ENCODE measurements around the gene SNX20.
A peak's percentile ranks its signal among the peaks of the same experiment; 100 is the strongest.

The SNX20 gene

DNA sequence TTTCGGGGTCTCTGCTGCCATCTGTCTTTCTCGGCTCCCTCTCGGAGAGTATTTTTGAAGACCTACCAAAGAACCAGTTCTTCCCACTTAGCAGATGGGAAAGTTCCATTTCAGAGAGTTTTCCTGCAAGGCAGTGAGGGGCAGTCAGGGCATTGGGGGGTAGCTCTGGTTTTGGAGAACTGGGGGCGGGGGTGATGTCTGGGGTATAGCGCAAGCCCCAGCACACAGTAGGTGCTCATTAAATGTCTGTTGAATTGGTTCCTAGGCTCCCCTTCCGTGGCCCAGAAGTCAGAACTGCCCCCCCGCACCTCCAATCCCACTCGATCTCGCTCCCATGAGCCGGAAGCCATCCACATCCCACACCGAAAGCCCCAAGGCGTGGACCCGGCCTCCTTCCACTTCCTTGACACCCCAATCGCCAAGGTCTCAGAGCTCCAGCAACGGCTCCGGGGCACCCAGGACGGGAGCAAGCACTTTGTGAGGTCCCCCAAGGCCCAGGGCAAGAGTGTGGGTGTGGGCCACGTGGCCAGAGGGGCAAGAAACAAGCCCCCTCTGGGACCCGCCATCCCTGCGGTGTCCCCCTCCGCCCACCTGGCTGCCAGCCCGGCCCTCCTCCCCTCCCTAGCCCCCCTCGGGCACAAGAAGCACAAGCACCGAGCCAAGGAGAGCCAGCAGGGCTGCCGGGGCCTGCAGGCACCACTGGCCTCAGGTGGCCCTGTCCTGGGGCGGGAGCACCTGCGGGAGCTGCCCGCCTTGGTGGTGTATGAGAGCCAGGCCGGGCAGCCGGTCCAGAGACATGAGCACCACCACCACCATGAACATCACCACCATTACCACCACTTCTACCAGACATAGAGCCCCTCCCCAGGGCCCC is 47.9 kb downstream of the SNX20 start:
- no peak overlapping the region for H3K4me3 Mint-ChIP-seq
- H3K27ac Mint-ChIP-seq = no peak overlapping the region
- no peaks in the 10 kb centered on the region for H3K36me3 Mint-ChIP-seq (ENCODE audit: low read depth)
- no peak for DNase-seq
- H3K9me3 Mint-ChIP-seq = no peaks in the 10 kb centered on the region
- no peaks in the 10 kb centered on the region for H3K27me3 Mint-ChIP-seq
- no peak for ATAC-seq
- H3K4me1 Mint-ChIP-seq = peaks cover 2% of the 10 kb centered on the region

GRCh38 chr16:50631985-50632576 is 49.0 kb downstream of the SNX20 start:
- Mint-ChIP-seq H3K4me3 (no peak overlapping the region), H3K27me3 (no peaks in the 10 kb centered on the region)

GRCh38 chr16:50631249-50631984 is 49.7 kb downstream of the SNX20 start:
- no peak for ATAC-seq
- Mint-ChIP-seq H3K4me1 (peaks cover 15% of the 10 kb centered on the region), H3K36me3 (ENCODE audit: low read depth) (no peaks in the 10 kb centered on the region), H3K9me3 (no peaks in the 10 kb centered on the region), H3K4me3 (no peak overlapping the region), H3K27ac (no peak overlapping the region), H3K27me3 (no peaks in the 10 kb centered on the region)
- DNase-seq = no peak

More at GRCh38 chr16:50631985-50632576, 49.0 kb downstream of the SNX20 start:
- Mint-ChIP-seq H3K4me1 (peaks cover 10% of the 10 kb centered on the region), H3K36me3 (ENCODE audit: low read depth) (no peaks in the 10 kb centered on the region), H3K9me3 (no peaks in the 10 kb centered on the region), H3K27ac (no peak overlapping the region)
- no peak for ATAC-seq
- no peak for DNase-seq

- ATAC-seq = no peak
- Mint-ChIP-seq H3K4me3 (no peak overlapping the region), H3K4me1 (peaks cover 17% of the 10 kb centered on the region), H3K9me3 (no peaks in the 10 kb centered on the region), H3K36me3 (ENCODE audit: low read depth) (no peaks in the 10 kb centered on the region), H3K27ac (no peak overlapping the region), H3K27me3 (no peaks in the 10 kb centered on the region)
- DNase-seq = no peak
Observed at GRCh38 chr16:50630394-50631020, 50.6 kb downstream of the SNX20 start.

DNA sequence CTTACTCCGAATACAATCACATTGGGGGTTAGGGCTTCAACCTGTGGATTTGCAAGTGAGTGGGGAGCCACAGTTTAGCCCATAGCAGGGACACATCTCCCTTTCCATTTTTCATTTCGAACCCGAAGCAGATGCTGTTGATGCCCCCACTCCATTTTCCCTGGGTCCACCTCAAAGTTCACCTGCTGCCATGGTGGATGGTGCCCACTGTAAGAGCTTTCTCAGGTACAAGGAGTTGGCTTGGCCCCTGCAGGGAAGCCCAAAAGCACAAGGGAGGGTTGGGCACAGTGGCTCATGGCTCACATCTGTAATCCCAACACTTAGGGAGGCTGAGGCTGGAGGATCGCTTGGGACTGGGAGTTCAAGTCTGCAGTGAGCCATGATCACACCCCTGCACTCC is 51.8 kb downstream of the SNX20 start:
- H3K4me1 Mint-ChIP-seq = peaks cover 19% of the 10 kb centered on the region
- H3K27ac Mint-ChIP-seq = no peak overlapping the region
- ATAC-seq = no peak
- H3K27me3 Mint-ChIP-seq = no peaks in the 10 kb centered on the region
- H3K4me3 Mint-ChIP-seq = no peak overlapping the region
- DNase-seq = no peak
- no peaks in the 10 kb centered on the region for H3K9me3 Mint-ChIP-seq
- H3K36me3 Mint-ChIP-seq (ENCODE audit: low read depth) = no peaks in the 10 kb centered on the region

DNA sequence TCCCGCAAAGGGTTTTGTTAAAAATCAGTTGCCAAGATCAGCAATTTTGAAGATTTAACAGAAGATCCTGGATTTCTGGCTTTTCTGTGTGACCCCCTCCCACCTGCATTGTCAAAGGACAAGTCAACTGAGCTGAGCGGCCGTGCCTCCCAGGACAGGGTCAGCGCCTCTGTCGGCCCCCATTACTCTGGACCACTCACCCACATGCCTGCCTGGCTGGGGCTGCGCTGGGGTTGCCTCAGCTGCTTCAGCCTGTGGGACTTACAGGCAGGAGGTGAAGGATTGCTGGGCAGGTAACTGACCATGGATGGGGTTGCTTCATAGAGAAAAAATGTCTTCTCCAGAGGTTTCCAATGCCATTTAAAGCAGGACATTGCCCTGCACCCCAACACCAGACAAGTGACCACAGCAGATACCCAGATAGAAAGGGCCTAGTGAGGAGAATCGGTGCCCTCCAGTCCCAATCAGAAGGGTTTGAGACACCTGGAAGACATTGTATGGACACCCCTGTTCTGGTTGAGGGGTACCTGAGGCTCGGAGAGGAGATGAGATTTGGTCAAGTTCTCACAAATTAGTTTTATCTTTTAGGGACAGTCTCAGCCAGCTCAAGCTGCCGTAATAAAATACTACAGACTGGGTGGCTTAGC is 52.8 kb downstream of the SNX20 start:
- H3K27me3 Mint-ChIP-seq = no peaks in the 10 kb centered on the region
- H3K36me3 Mint-ChIP-seq (ENCODE audit: low read depth) = no peaks in the 10 kb centered on the region
- no peak overlapping the region for H3K4me3 Mint-ChIP-seq
- no peak for DNase-seq
- no peak overlapping the region for H3K27ac Mint-ChIP-seq
- no peak for ATAC-seq
- H3K4me1 Mint-ChIP-seq = peaks cover 25% of the 10 kb centered on the region
- no peaks in the 10 kb centered on the region for H3K9me3 Mint-ChIP-seq

GRCh38 chr16:50627419-50627818 is 53.7 kb downstream of the SNX20 start:
- Mint-ChIP-seq H3K27me3 (no peaks in the 10 kb centered on the region), H3K36me3 (ENCODE audit: low read depth) (no peaks in the 10 kb centered on the region), H3K27ac (peak overlapping the region; percentile 43), H3K9me3 (no peaks in the 10 kb centered on the region), H3K4me1 (peaks cover 25% of the 10 kb centered on the region), H3K4me3 (no peak overlapping the region)
- ATAC-seq (peak; percentile 60), DNase-seq (peak; percentile 46)

GRCh38 chr16:50626868-50627267 is 54.2 kb downstream of the SNX20 start:
- H3K27me3 Mint-ChIP-seq = no peaks in the 10 kb centered on the region
- peak overlapping the region; percentile 43 for H3K27ac Mint-ChIP-seq
- H3K4me3 Mint-ChIP-seq = no peak overlapping the region
- no peak for DNase-seq
- no peaks in the 10 kb centered on the region for H3K9me3 Mint-ChIP-seq
- peaks cover 25% of the 10 kb centered on the region for H3K4me1 Mint-ChIP-seq
- no peaks in the 10 kb centered on the region for H3K36me3 Mint-ChIP-seq (ENCODE audit: low read depth)
- no peak for ATAC-seq

GRCh38 chr16:50625374-50625773 is 55.7 kb downstream of the SNX20 start:
- Mint-ChIP-seq H3K36me3 (ENCODE audit: low read depth) (no peaks in the 10 kb centered on the region), H3K4me3 (no peak overlapping the region), H3K27me3 (no peaks in the 10 kb centered on the region), H3K9me3 (no peaks in the 10 kb centered on the region), H3K27ac (no peak overlapping the region), H3K4me1 (peaks cover 25% of the 10 kb centered on the region)
- ATAC-seq (no peak), DNase-seq (no peak)

GRCh38 chr16:50624449-50624970 is 56.6 kb downstream of the SNX20 start:
- Mint-ChIP-seq H3K9me3 (no peaks in the 10 kb centered on the region), H3K36me3 (ENCODE audit: low read depth) (no peaks in the 10 kb centered on the region), H3K4me1 (peaks cover 25% of the 10 kb centered on the region), H3K27ac (no peak overlapping the region), H3K27me3 (no peaks in the 10 kb centered on the region), H3K4me3 (no peak overlapping the region)
- no peak for DNase-seq
- ATAC-seq = no peak

DNA sequence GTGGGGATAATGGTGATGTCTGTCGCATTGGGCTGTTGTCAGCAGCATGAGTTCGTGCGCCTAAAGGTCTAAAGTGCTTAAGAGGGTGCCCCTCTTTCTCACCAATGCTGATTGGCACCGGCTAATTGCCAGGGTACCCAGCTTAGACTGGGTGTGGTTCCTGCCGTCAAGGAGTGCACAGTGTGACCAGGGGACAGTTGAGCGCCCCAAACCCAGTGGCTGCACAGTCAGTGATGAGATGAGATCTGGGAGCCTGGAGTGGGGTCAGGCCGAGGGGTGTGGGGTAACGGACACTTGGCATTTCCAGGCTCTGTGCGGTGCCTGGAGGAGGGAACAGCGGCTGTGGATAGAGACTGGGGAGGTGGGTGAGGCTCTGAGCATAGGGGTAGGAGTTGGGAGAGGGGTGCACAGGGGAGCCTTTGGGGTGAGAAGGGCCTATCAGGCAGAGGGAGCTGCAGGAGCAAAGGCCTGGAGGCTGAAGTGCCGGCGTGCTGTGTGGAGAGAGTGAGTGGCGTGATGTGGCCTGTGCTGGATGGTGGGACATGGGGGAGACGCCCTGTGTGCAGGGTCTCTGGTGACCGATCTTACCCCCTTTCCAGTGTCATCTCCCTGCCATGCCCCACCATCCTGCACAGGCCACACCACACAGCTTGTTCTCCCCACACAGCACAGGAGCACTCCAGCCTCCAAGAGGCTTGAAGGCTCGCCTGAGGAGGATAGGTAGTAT is 58.3 kb downstream of the SNX20 start:
- Mint-ChIP-seq H3K27ac (no peak overlapping the region), H3K9me3 (no peaks in the 10 kb centered on the region), H3K4me3 (no peak overlapping the region), H3K27me3 (no peaks in the 10 kb centered on the region), H3K36me3 (ENCODE audit: low read depth) (no peaks in the 10 kb centered on the region), H3K4me1 (peaks cover 25% of the 10 kb centered on the region)
- ATAC-seq (no peak), DNase-seq (no peak)

GRCh38 chr16:50622029-50622428 is 59.1 kb downstream of the SNX20 start:
- no peak overlapping the region for H3K4me3 Mint-ChIP-seq
- no peak for DNase-seq
- ATAC-seq = no peak
- H3K27ac Mint-ChIP-seq = no peak overlapping the region
- no peaks in the 10 kb centered on the region for H3K9me3 Mint-ChIP-seq
- no peaks in the 10 kb centered on the region for H3K27me3 Mint-ChIP-seq
- peaks cover 22% of the 10 kb centered on the region for H3K4me1 Mint-ChIP-seq
- no peaks in the 10 kb centered on the region for H3K36me3 Mint-ChIP-seq (ENCODE audit: low read depth)
